GM23338 (cell line): ENCODE results near the gene ARF5.

Experiments
- CREB1 ChIP-seq: fragments of 250-450 bp; sonication (Bioruptor Pico); IDR thresholded peaks from 2 replicates; pipeline ENCODE4 v1.5.0; 2020; ENCODE audit warnings: low read depth, mild to moderate bottlenecking, moderate library complexity
- CTCF ChIP-seq, 2 experiments: fragments of 200-600 bp in 1 of 2; sonication (generic) in 1 of 2; conservative IDR thresholded peaks; 2 replicates each; pipeline versions ENCODE4 v1.5.1 to v1.6.1; 2016 to 2017; ENCODE audit warnings: antibody characterized with exemption in 2 of 2, low read depth in 2 of 2, mild to moderate bottlenecking in 2 of 2, moderate library complexity in 1 of 2
- EZH2 ChIP-seq: fragments of 200-600 bp; sonication (generic); IDR thresholded peaks from one replicate; pipeline ENCODE4 v1.8.0; 2017; ENCODE audit warnings: antibody characterized with exemption, mild to moderate bottlenecking, low read depth; ENCODE audit not compliant: unreplicated experiment
- EZH2phosphoT487 ChIP-seq: fragments of 200-600 bp; sonication (generic); IDR thresholded peaks from one replicate; pipeline ENCODE4 v1.8.1; 2018; ENCODE audit warnings: antibody characterized with exemption; ENCODE audit not compliant: unreplicated experiment
- JUNB ChIP-seq: IDR thresholded peaks from one replicate; pipeline ENCODE4 v1.6.1; 2016; ENCODE audit warnings: antibody characterized with exemption; ENCODE audit not compliant: unreplicated experiment
- NANOG ChIP-seq: IDR thresholded peaks from 2 replicates; pipeline ENCODE4 v1.6.1; 2016; ENCODE audit warnings: antibody characterized with exemption, borderline replicate concordance
- POLR2AphosphoS5 ChIP-seq: IDR thresholded peaks from 2 replicates; pipeline ENCODE4 v1.6.1; 2016; ENCODE audit warnings: antibody characterized with exemption, low read depth
- REST ChIP-seq: IDR thresholded peaks from one replicate; pipeline ENCODE4 v1.6.1; 2018; ENCODE audit warnings: antibody characterized with exemption; ENCODE audit not compliant: unreplicated experiment

- no peak for TF ChIP-seq CTCF (conservative IDR thresholded peaks at IDR 0.05; ENCODE audit: low read depth in 2 of 2)
- TF ChIP-seq JUNB, result no peak
- no peak for TF ChIP-seq REST
- TF ChIP-seq EZH2phosphoT487, result no peak
- TF ChIP-seq EZH2, result no peak
- TF ChIP-seq POLR2AphosphoS5, result no peak
- no peak for TF ChIP-seq CREB1 (CRISPR knock-in tag)
- TF ChIP-seq NANOG, result no peak
Observed at GRCh38 chr7:127616724-127617123, 28.5 kb downstream of the ARF5 start.
